ENCODE results near the gene WDTC1. TPM values are rescaled to one million over a fixed set of nuclear protein-coding genes. Genes with fewer than 3 reads are reported as not detected.

The WDTC1 gene
- total RNA-seq, 1 experiment from 2014 or later: 26.6 TPM

- Histone ChIP-seq H2AFZ (ENCODE audit: low read depth, low read length, poor library complexity, severe bottlenecking) (no peak within 1 kb of the TSS), H3K27ac (ENCODE audit: low read depth, low read length) (peak within 1 kb of the TSS; percentile 95), H3K79me2 (ENCODE audit: insufficient read depth, low read length) (peaks cover 21% of the 10 kb centered on the region; the same call in 1 of the 2 replicates), H3K4me3 (replicated peaks in 1 of 2; ENCODE audit: low read depth in 1 of 2, low read length in 2 of 2) (peak within 1 kb of the TSS; percentile 80 to 91), H3K9me3 (ENCODE audit: control insufficient read depth in 1 of 2, insufficient read depth in 1 of 2, low read depth in 1 of 2, low read length in 2 of 2) (no peaks in the 10 kb centered on the region), H3K4me1 (ENCODE audit: control insufficient read depth in 1 of 2, insufficient read depth in 2 of 2, low read length in 2 of 2) (peaks cover 24 to 61% of the 10 kb centered on the region in 2 experiments), H3K36me3 (ENCODE audit: control insufficient read depth in 1 of 2, insufficient read depth in 2 of 2, low read length in 2 of 2) (0 out of 4 replicates have a peak, but pooled peaks cover 0 to under 1% of the 10 kb centered on the region in 2 experiments), H4K20me1 (ENCODE audit: insufficient read depth) (no peaks in the 10 kb centered on the region), H3K9ac (ENCODE audit: low read length) (peak within 1 kb of the TSS; percentile 75), H3K27me3 (ENCODE audit: insufficient read depth, low read length) (no peaks in the 10 kb centered on the region), H3K4me2 (ENCODE audit: low read length) (peak within 1 kb of the TSS; percentile 95), H3K9me2 (ENCODE audit: insufficient read depth) (no peaks in the 10 kb centered on the region)
- ChIA-PET CTCF (interaction anchor here (0.7 to 2.2 kb wide), 5 partner anchors 9 to 50 kb away, joined by 3 to 13 read pairs (median 5); partner anchors contain the start of gene MAP3K6), POLR2A (interaction anchor here (0.6 to 2.8 kb wide), 7 partner anchors 7 to 227 kb away, joined by 3 to 10 read pairs (median 5); no protein-coding TSS in a partner anchor), RAD21 (ENCODE audit: low non-redundant PET in 1 of 2, low total read pairs in 2 of 2, uncharacterized antibody in 2 of 2, unreplicated experiment in 2 of 2) (interaction anchor here in 1 of 2 experiments (1.9 kb wide), 1 partner anchor 16 kb away, joined by 5 read pairs; no protein-coding TSS in a partner anchor)
- TF ChIP-seq YY1 (IDR thresholded peaks at IDR 0.05; ENCODE audit: extremely low read depth, insufficient replicate concordance, low read depth, low read length) (peak; percentile 8), MAX (IDR thresholded peaks at IDR 0.05) (no peak), ATF3 (IDR thresholded peaks at IDR 0.05) (no peak), POLR2AphosphoS5 (IDR thresholded peaks at IDR 0.05; ENCODE audit: low read depth, low read length) (peak; percentile 81), ZFX (IDR thresholded peaks at IDR 0.05) (peak; percentile 63; the same call in 1 of the 2 replicates), RAD21 (IDR thresholded peaks at IDR 0.05; ENCODE audit: low read depth) (no peak), SIN3A (IDR thresholded peaks at IDR 0.05; ENCODE audit: low read depth) (no peak), ZBTB33 (IDR thresholded peaks at IDR 0.05; ENCODE audit: extremely low read depth, insufficient replicate concordance, low read length) (no peak), EZH2phosphoT487 (IDR thresholded peaks at IDR 0.05; ENCODE audit: borderline replicate concordance) (no peak), EZH2 (IDR thresholded peaks at IDR 0.05) (no peak), CEBPB (IDR thresholded peaks at IDR 0.05; ENCODE audit: low read depth) (no peak), ZNF274 (IDR thresholded peaks at IDR 0.05; ENCODE audit: low read depth, low read length) (no peak), POLR2A (IDR thresholded peaks at IDR 0.05; ENCODE audit: borderline replicate concordance, extremely low read depth, insufficient read depth, insufficient read length) (peak; percentile 29), TCF7L2 (IDR thresholded peaks at IDR 0.05; ENCODE audit: borderline replicate concordance, extremely low read depth, insufficient read depth, insufficient read length) (no peak), CBX3 (IDR thresholded peaks at IDR 0.05; ENCODE audit: low read depth) (no peak), FOSL1 (IDR thresholded peaks at IDR 0.05; ENCODE audit: low read depth) (no peak)
- peak; percentile 70 for ATAC-seq
- BruUV-seq (replicated peaks): no TSS peak
- intact Hi-C loops (cut with micrococcal nuclease): loop anchor here (1.0 kb wide), 1 partner anchor 8 kb away; no protein-coding TSS in a partner anchor
- peak; percentile 63 for DNase-seq (ENCODE audit: low read depth, low spot score)
Observed at GRCh38 chr1:27341525-27342252, 107.3 kb downstream of the WDTC1 start, which contains the start of gene SYTL1. TSS of gene SYTL1 (plus strand) at chr1:27342022. CDS start at chr1:27345335, 3,313 bp downstream.

All from HCT116 (cell line).